GM18519 (cell line): ENCODE measurements around the gene SBK3.
"Not testable (repeated sequence)": the region's sequence is repeated elsewhere in the genome, so short reads cannot be mapped to it uniquely, and the experiment has no call there.

Source experiments
- ATAC-seq: cut with Tn5 transposase; IDR thresholded peaks from one replicate; pipeline ENCODE4 v1.9.1; 2021; ENCODE audit warnings: mild to moderate bottlenecking, moderate library complexity; ENCODE audit not compliant: unreplicated experiment, low FRiP score

SBK3 gene

DNA sequence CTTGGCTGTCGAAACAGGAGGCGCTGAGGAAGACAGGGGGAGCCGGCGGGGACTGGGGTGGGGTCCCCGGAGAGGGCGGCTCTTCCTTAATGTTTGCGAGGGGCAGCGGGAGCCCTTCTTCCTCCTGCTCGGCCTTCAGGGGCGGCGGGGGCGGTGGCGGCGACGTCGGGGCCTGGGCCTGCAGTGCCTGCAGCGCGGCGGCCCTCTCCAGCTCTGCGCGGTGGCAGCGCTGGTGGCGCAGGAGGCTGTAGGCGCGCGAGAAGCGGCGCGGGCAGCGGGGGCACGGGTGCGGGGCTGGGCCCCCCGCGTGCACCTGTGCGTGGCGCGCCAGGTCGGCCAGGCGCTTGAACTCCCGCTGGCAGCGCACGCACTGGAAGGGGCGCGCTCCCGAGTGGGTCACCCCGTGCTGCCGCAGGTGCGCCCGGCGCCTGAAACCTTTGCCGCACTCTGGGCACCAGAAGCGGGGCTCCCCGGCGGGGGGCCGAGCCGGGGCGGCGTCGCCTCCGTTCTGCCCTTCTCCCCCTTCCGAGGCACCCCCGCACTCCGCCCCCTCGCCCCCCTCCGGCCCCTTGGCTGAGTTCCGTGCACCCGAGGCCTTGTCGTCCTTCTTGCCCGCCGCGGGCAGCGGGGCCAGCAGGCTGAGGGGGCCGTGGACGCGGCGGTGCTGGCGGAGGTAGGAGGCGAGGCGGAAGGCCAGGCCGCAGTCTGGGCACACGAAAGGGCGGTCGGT is 32.9 kb upstream of the SBK3 start:
- no peak for ATAC-seq

DNA sequence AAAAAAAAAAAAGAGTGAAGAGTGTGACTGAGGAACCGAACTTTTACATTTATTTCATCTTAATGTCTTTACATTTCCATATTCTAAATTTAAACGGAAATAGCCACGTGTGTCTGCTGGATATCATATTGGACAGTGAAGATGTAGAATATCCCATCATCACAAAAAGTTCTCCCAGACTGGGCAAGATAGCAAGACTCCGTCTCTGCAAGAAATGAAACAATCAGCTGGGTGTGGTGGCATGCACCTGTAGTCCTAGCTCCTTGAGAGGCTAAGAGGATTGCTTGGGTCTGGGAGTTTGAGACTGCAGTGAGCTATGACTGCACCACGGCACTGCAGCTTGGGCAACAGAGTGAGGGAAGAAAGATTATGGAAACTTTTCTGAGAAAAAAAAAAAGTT is 31.4 kb upstream of the SBK3 start:
- no peak for ATAC-seq

DNA sequence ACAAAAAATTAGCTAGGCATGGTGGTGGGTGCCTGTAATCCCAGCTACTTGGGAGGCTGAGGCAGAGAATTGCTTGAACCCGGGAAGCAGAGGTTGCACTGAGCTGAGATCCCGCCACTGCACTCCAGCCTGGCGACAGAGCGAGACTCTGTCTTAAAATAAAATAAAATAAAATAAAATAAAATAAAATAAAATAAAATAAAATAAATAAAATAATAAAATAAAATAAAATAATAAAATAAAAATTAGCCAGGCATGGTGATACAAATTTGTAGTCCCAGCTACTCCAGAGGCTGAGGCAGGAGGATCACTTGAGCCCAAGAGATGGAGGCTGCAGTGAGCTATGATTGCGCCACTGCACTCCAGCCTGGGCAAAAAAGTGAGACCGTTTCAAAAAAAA is 28.6 kb upstream of the SBK3 start:
- not testable (repeated sequence) for ATAC-seq

GRCh38 chr19:55569477-55569876 is 24.1 kb upstream of the SBK3 start:
- not testable (repeated sequence) for ATAC-seq

DNA sequence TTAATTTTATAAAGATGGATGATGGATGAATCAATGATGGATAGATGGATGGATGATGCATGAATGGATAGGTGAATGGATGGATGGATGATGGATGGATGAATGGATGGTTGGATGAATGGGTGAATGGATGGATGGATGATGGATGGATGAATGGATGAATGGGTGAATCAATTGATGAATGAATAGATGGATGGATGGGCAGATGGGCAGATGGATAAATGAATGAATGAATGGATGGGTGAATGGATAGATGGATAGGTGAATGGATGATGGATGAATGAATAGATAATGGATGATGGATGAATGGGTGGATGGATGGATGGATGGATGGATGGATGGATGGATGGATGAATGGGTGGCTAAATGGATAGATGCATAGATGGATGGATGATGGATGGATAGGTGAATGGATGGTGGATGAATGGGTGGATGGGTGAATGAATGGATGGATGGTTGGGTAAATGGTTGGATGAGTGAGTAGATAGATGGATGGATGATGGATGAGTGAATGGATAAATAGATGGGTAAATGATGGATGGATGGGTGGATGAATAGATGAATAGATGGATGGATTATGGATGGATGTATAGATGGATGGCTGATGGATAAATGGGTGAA is 22.5 kb upstream of the SBK3 start:
- ATAC-seq: no peak

GRCh38 chr19:55566823-55567222 is 21.5 kb upstream of the SBK3 start:
- ATAC-seq: no peak

GRCh38 chr19:55563261-55563690 is 17.9 kb upstream of the SBK3 start:
- no peak for ATAC-seq

GRCh38 chr19:55559684-55560083 is 14.3 kb upstream of the SBK3 start:
- no peak for ATAC-seq

- ATAC-seq: no peak
Observed at GRCh38 chr19:55554741-55555152, 9.4 kb upstream of the SBK3 start.

DNA sequence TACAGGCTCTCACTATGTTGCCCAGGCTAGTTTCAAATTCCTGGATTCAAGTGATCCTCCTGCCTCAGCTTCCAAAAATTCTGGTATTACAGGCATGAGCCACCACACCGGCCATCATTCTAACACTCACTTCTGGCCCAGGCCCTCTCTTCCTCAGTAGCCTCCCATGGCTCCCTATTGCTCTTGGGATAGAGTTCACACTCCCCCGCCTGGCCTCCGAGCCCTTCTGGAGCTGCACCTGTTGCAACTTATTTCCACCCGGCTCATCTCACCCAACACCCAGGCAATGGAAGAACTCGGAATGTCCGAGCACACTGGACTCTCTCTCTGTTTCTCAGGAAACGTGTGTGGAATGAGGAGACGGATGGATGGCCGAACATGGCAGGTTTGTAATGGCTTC is 9.0 kb upstream of the SBK3 start:
- ATAC-seq: no peak

DNA sequence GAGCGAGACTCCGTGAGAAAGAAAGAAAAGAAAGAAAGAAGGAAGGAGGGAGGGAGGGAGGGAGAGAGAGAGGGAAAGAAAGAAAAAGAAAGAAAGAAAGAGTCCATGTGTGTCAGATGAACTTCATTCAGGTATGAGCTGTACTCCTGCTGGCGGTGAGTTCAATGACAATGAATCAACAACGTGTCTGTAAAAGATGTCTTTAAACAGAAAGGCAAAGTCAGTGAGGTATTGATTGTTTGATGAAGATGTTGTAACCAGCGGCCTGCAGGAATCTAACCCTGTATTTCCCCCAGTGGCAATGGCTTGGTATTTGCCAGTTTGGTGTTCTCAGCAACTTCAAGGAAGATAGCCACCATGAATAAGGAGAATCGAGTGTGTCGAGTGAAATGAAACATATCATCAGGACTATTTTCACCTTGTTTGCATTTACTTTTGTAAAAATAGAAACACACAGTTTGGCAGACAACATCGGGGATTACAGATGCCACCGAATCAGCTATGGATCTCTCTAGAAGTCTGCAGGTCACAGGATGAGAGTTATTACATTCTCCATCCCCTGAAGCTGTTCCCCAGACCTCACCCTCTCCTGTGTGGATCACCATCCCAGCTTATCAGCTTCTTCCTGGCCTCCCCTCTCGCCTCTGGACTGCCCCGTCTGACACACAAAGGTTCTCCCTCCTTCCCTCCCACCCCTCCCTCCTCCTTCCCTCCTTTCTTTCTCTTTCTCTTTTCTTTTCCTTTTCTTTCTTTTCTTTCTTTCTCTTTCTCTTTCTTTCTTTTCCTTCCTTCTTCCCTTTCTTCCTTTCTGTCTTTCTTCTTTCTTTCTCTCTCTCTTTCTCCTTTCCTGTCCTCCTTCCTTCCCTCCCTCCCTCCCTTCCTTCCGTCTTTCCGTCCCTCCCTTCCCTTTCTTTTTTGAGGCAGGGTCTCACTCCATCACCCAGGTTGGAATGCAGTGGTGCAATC is 8.2 kb upstream of the SBK3 start:
- ATAC-seq: no peak

GRCh38 chr19:55552620-55553019 is 7.3 kb upstream of the SBK3 start:
- ATAC-seq: no peak

DNA sequence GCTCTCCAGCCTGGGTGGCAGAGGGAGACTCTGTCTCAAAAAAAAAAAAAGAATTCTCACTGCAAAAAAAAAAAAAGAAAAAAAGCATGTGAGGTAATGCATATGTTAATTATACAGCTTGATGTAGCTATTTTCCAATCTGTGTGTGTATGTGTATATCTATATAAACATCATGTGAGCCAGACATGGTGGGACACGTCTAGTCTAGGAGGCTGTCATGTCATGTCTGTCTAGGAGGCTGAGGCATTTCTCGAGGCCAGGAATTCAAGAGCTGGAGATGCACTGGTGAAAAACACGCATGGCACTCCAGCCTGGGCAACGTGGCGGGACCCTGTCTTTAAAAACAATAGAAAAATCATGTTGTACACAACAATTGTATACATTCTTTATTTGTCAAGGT is 6.9 kb upstream of the SBK3 start:
- ATAC-seq: no peak

DNA sequence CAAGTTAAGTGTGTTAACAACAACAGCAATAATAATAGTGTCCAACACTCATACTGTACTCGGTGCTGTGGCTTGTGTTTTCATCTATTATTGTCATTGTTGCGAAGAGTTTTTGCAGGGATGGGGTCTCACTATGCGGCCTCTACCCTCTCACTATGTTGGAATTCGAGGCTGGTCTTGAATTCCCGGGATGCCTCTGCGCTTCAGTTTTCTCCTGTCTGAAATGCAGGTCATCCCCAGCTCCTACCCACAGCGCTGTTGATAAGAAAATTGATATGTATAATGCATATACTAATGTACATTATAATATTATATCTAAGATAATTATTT is 4.9 kb upstream of the SBK3 start:
- no peak for ATAC-seq

DNA sequence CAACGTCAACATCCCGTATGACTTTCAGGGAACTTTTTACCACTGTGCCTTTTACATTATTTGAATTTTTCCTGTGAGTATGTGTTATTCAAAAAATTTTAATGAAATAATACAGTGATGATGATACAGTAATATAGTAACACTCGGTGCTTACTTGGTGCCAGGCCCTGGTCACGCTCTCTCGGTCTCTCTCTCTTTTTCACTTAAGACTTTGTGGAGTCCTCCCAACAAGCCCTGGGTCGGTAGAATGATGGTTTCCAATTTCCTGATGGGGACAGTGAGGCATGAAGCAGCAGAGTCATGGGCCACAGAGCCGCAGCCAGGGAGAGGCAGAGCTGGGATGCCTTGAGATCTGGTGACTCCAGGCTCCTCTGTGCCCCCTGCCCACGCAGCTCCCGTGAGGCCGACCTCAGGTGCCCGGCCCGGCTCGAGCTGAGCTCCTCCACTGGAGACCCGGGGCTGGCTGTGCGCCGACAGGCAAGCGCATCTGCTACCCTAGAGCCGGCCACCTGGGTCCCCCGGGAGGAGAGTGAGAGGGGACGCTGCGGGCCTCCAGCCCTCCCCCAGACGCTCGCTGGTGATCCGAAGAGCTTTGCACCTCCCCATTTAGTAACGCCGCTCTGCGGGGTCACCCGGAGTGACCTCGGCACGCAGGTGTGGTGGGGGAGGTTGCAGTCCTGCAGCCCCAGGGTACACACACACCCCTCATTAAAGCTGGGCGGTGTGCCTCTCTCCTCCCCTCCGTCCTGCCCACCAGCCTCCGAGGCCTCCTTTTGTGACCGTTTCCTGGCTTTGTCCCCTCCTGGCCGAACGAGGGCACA is 4.4 kb upstream of the SBK3 start:
- ATAC-seq: no peak

DNA sequence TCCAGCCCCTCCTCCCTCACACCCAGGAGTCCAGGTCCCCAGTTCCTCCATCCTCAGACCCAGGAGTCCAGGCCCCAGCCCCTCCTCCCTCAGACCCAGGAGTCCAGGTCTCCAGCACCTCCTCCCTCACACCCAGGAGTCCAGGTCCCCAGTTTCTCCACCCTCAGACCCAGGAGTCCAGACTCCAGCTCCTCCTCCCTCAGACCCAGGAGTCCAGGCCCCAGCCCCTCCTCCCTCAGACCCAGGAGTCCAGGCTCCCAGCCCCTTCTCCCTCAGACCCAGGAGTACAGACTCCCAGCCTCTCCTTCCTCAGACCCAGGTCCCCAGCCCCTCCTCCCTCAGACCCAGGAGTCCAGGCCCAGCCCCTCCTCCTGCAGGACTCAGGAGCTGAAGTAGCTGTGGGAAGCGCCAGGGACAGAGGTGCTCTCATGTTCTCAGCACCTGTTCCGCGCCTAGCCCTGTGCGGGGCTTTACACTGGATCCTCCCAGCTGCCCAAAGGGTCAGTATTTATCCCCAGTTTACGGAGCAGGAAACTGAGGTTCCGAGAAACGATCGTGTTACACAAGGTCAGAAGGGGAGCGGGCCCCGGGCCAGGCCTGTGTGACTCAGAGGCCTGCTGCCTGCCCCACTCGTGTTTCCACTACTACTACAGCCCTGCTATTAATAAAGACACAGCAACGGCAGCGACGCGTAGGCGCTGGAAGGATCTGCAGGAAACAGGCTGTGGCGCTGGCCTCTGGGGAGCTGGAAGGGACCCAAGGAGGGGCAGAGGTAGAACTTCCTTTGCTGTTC is 1.7 kb upstream of the SBK3 start:
- no peak for ATAC-seq

GRCh38 chr19:55546011-55546410 is 668 bp upstream of the SBK3 start:
- no peak for ATAC-seq

DNA sequence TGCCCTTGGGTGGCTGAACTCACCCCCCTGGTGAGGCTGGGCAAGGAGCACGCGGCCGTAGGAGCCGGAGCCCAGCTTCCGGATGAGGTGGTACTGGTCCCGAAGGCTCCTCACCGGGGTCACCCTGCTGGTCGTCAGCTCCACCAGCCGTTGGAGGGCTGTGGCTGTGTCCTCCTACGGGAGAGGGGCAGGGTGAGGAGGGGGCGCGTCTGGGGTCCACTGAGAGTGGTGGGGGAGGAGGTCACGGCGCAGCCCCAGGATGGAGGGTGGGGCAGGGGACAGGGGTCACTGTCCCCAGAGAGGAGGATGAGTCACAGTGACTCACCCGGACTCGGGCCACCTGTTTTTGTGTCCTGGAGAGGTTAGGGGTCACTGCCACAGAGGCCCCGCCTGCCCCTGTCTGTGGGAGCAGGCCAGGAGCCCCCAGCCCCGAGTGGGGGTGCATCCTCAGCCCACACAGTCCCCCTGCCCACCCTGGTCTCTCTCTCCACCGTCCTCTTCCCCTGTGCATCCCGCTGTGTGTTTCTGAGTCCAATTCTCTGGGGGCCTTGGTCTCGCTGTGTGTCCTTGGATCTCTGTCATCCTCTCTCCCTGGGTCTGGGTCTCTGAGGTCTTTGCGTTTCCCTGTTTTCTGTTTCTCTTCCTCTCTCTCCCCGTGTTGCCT is 435 bp downstream of the SBK3 start:
- no peak for ATAC-seq

GRCh38 chr19:55544014-55544413 is 1.3 kb downstream of the SBK3 start:
- ATAC-seq: no peak
